CD4-positive, alpha-beta T cell treated with Interleukin-1 beta for 1 hour (primary cell): ENCODE measurements around the gene HEATR5B.
"Not testable (repeated sequence)": the region's sequence is repeated elsewhere in the genome, so short reads cannot be mapped to it uniquely, and the experiment has no call there.

Source experiments
- DNase-seq, 2 donors: peaks; one replicate each; pipeline ENCODE4 v3.0.0-alpha.2; 2020 to 2022

The HEATR5B gene

DNA sequence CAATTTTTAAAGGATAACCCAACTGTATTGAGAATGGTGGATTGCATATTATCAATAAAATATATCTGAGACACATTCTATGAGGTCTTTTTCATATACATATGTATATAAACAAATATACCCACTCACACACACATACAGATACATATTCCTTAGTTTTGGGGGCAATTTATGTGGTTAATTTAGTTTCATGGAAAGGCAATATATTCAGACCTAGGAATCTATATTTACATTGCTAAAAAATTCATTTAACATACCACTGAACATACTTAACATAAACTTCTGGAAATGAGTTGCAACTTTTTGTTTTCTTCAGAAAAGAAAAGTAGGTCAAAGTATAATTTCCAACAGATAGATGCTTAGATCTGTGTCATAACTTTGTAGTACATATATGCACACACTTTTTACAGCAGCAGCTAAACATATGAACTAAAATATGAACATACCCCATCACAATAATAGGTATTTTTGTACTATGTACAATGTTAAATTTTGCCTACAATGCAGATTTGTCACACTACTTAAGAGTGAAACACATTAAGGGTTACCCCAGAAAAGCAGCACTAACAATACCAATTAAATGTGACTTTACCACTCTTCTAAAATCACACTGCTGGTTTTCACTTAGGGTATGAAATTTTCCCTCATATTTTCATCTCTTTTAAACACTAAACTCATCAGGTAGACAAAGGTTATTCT, 23.0 kb downstream of the HEATR5B start:
- DNase-seq, result no peak

DNA sequence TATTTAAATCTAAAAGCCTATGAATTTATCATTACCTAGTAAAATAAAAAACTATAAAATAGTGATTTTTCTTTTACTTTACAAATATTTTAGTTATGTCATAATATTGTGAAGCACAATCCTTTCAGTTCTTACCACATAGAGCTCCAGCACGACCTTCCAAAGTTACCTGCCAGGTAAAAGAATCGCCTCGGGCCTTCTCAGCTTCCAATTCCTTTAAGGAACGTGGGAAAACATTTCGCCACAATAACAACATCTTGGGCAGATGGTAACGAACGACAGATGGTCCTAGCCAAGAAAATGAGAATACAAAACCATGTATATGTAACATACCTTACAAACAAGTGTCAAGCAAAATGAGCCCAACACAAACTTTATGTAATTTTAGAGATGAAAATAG, 23.7 kb downstream of the HEATR5B start:
- DNase-seq, result no peak

DNA sequence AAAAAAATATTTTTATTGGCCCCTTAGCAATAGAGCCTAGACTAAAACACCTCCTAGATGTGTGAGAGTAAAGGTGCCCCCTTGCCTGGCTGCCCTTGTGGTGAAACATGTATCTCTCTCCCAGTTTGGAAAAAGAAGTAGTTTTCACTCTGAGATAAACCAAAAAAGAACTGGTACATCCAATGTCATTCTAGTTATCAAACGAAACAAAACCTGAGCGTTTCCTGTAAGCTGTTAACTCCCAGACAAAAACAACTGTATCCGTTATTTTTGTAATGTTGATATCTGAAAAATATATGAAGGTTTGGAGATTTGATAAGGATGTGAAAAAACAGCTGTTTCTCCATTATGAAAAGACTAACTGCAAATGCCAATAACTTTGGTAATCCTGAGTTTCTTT, 24.3 kb downstream of the HEATR5B start:
- DNase-seq, result no peak

DNA sequence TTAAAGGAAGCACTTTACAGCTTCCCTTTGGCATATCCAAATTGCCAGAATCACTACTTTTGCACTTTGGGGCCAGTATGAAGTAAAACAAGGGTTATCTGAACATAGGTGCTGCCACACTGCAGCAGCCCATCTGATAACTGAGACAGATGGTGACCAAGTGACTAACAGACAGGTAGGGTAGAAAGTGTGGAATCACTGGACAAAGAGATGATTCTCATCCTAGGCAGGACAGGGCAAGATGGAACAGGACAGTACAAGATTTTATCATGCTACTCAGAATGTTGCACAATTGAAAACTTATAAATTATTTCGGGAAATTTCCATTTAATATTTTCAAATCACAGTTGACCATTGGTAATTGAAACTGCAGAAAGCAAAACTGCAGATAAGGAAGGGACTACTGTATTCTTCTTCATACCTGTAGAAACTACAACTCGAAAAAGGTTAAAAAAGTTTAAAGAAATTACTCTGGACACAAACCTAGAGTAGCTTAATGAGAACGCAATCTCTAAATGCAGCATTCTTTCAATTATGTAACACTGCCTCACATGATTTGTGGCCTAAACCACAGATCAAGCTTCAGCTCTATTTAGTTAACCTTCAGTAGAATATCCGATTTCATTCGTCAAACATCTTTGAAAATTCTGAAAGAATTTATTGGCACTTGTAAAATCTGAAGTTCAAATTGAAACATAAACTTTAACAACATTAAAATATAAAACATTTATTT, 31.4 kb downstream of the HEATR5B start:
- no peak for DNase-seq

DNA sequence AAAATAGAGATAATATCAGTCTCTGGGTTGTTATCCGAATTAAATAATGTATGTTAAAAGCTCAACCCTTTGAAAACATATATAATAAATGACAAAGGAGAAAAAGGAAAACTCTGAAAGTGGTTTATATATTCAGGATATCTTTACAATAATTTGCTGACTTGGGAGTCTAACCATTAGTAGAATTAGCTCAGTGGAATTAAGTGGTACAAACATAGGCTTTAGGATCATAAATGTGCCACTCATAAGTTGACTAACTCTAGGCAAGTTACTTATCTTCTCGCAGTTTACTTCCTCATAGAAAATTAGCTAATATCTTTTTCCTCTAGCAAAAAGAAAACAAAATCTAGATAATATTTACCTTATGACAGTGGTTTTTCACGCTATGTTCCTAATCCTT, 44.6 kb downstream of the HEATR5B start:
- no peak for DNase-seq

DNA sequence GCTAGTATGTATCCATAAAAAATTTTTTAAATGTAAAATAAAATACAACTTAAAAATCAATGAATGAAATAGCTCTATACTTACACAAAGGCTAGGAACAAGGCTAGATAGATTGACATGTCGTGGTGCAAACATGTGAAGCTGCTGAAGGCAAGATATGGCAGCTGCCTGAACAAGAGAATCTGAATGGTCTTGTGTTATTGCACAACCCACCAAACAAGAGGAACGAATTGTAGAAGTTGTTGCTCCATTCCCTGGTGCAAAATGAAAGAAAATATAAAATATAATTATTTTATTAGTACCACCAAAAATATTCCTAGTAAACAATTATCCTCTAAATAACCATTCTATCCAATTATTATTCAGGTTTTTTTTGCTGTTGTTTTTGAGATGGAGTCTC, 46.4 kb downstream of the HEATR5B start:
- no peak for DNase-seq

DNA sequence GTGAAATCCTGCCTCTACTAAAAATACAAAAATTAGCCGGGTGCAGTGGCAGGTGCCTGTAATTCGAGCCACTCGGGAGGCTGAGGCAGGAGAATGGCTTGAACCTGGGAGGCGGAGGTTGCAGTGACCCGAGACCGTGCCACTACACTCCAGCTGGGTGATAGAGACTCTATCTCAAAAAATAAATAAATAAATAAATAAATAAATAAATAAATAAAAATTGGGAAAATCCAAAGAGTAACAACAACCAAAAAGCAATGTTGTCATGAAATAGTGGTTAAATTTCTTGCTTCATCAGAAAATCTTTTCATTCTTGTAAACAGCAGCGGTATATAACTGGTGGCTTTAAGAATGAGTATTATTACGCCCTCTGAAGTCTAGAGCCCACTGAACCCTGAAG, 54.4 kb downstream of the HEATR5B start:
- no peak for DNase-seq

DNA sequence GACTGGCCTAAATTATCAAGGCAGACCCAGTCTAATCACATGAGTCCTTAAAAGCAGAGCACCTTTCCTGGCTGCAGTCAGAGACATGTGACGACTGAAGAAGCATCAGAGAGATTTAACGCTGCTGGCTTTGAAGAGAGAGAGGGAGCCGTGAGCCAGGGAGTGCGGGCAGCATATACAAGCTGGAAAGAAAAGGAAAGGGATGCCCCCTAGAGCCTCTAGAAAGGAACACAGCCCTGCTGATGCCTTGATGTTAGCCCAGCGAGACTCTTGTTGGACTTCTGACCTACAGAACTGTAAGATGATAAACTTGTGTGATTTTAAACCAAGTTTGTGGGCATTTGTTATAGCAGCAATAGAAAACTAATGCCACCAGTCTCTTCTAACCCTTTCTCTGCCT, 58.1 kb downstream of the HEATR5B start:
- no peak for DNase-seq

DNA sequence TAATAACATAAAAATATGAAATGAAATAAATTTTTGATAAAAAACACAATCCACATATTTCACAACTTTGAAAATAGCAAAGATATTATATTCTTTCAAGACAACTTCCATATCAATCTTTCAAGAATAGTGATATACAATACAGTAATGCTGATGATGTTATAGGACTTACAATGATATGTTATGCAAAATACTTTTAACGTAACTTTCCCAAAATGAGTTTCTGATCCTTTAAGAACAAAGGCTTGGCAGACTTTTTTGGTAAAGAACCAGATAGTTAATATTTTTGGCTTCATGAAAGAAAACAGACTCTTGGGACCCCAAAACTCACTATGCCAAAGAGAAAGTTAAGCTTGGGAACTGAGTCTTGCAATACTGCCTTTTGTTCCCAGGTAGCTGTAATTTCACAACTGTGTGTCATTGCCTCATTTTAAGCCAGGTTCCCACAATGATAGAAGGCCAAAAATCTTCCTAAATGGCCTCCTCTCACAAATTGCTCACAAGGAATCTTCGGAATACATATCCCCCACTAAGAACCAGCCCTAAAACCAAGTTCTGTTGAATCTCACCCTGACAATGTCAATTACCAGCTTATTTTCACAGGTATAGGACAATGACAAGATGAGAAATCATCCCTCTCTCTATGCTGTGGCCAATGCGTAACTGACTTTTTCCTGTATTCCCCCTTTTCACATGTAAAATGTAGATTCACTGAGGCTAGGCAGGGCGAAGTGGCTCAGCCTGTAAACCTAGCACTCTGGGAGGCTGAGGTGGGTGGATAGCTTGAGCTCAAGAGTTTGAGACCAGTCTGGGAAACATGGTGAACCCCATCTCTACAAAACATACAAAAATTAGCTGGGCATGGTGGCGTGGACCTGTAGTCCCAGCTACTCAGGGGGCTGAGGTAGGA, 63.0 kb downstream of the HEATR5B start:
- DNase-seq, result no peak

DNA sequence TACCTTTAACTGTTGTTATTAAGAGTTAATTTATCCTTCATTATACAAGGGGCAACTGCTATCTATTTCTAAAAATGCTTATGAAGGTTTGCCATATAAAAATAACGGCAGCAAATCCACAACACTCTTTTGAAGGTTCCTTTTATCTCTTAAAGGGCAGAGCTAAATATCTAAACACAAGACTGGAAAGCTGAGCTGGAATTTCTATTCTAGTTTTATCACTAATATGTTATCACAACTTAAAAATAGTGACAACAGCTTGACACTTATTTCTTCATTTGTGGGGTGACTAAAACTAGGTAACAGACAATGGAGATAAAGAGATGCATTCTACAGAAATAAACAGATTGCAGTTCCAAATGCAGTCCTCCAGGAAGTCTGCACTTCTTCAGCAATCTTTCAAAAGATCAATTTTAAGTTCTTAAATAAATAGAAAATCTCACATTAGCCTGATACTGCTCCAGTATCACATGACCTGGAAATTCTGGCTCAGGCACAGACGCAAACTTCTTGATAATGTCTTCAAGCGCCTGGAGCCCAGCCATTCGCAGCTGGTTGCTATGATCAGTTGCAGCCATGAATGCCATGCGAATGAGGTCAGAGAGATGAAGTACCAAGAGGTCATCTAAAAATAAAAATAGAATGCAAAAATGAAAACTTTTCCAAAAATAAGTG, 63.8 kb downstream of the HEATR5B start:
- no peak for DNase-seq

DNA sequence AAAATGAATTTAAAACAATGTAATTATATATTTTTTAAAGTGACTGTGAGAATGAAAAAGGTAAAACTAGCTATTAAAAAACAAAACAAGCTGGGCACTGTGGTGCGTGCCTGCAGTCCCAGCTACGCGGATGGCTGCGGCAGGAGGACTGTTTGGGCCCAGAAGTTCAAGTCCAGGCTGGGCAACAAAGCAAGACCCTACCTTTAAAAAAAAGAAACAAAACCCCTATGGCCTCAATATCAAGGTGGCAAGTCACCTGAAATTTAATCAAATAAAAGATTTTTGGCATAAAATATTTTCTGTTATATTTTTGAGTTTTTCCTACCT, 70.9 kb downstream of the HEATR5B start:
- DNase-seq, result no peak

DNA sequence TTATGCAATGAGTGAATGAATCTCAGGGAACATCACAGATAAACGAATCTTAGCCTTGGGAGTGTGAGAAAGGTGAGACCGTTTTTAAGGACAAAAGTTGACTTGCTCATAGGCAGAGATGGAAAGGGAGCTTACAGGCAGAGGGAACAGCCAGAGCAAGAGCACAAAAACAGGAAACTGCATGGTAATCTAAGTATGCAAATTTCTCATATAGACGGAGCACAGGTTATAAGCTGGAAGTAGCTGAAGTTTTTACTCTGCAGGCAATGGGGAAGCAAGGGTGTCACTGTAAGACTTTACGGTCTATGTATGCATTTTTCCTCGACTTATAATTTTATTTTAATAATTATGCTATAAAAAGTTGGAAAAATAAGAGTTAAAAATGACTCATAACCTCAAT, 73.0 kb downstream of the HEATR5B start:
- DNase-seq, result no peak

DNA sequence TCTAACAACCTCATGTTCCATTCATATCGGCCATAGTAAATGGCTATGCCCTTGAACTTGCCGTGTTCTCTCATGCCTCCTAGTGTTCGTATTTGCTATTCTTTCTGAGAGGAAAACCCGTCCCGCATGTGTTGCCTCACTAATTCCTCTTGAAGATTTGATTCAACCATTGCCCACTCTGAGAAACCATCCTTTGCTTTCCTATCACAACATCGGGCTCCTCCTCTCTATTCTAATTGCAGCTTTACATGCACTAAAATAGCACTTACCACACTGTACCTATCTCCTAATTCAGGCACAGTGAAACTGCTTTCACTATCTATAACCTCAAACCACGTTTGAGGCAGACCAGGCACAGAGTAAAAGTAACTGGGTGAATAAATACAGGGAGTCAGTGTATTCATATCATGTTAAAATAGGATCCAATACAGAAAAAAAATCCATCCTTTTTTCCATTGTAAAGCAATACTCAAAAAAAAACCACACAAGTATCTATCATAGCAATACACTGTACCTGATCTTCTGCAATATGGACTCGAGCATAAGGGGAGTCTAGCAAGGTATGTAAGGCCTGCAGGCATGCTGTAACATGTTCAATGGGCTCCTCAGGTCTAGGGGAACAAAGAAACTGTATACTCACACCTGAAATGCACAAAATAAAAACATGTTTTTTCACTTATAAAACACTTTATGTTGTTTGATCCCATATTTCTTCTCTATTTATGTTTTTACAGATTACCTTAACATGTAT, 78.9 kb downstream of the HEATR5B start:
- peak in 1 of 2 donors; percentile 33 for DNase-seq

DNA sequence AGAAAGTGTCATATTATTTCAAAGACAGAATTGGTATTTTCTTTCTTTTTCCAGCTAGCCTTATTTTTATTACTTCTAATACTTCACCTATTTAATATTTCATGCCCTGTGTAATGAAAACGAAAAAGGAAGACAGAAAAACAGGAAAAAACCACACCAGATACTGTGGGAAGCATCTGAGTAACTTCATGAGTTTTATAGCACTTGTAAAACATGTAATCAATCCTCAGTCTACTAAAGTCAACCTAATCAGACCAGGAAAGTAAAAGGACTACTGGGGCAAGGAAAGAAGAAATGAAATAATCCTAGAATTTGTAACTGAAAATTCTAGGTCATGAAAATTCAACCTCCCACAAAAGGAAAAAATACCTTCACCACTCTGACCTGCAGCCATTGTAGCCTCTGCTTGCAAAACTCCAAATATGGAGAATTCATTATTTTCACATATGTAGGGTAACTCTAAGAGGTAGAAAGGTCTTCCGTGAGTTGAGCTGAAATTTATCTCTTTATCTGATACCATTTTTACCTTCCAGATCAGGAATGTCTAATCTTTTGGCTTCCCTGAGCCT, 83.1 kb downstream of the HEATR5B start:
- DNase-seq, result no peak

DNA sequence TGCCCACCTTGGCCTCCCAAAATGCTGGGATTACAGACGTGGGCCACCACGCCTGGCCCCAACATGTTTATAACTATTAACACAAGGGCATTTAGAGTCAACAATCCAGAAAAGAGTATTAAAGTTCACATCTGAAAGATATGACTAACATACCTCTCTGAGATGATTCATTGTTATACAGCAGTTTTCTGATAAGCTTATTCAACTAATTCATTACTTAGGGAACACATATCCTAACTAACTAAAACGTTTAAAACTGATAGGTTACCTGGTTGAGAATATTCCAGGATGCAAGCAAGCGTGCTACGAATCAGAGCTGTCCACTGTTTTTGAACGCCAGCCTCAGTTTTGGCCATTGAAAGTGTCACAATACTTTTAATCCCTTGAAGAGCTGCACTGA, 83.9 kb downstream of the HEATR5B start:
- no peak for DNase-seq

DNA sequence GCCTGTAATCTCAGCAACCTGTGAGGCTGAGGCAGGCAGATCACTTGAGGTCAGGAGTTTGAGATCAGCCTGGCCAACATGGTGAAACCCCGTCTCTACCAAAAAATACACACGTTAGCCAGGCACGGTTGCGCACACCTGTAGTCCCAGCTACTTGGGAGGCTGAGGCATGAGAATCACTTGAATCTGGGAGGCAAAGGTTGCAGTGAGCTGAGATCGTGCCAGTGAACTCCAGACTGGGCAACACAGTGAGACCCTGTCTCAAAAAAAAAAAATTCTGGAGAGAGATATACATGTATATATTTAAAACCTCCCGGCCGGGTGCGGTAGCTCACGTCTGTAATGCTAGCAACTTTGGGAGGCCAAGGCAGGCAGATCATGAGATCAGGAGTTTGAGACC, 84.8 kb downstream of the HEATR5B start:
- not testable (repeated sequence) for DNase-seq

DNA sequence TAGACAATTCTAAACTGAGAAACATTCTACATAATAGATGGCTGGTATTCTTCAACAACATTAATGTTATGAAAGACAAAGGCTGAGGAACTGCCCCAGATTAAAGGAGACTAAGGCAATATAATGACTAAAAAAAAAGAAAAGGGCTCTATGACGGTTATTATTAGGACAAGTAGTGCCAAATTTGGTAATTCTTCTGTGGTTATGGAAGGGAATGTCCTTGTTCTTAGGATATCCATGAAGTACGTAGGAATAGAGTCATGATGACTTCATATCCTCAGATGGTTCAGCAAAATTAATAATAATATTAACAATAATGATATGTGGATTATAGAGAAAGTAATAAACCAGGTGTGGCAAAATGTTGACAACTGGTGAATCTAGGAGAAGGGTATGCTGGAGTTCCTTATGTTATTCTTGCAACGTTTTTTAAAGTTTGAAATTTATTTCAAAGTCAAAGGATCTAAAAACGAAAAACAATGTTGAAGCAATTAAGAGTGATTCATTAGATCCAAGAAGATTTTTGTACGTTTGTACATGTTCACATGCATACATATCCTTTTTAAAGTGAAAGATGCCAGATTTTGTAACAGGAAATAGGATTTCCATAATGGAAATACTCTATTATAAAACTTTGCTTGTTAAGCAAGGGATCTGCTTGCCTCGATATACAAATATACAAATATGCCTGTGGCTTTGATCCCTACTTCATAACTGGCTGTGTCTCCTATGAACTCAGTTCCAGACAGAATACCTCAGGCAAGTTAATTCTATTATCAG, 90.1 kb downstream of the HEATR5B start:
- DNase-seq, result no peak

DNA sequence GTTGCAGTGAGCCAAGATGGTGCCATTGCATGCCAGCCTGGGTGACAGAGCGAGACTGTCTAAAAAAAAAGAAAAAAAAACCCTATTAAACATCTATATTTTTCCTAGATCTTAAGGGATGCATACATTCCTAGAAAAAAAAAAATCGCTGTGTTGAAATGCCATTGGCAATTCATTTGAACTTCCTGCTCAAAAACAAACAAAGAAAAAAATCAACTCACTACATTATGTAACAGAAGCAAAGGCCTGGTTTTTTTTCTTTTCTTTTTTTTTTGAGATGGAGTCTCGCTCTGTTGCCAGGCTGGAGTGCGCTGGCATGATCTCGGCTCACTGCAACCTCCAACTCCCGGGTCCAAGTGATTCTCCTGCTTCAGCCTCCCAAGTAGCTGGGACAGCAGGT, 96.2 kb downstream of the HEATR5B start:
- no peak for DNase-seq

DNA sequence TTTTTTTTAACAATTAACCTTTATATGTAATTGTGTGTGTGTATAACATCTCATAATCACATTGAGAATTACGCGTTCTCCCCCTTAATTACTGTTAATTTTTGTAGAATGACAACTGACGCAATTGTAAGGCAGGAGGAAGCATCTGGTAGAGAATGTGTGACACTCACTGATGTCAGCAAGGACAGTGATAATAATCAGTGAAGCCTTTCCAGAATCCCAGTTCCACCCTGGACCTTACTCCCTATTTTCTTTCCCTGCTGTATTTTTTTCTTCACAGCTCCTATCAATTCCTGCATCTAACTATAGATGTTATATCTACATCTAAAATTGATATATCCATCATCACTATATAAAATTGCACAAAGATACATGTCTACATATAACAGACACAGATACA, 101.7 kb downstream of the HEATR5B start:
- DNase-seq, result no peak

DNA sequence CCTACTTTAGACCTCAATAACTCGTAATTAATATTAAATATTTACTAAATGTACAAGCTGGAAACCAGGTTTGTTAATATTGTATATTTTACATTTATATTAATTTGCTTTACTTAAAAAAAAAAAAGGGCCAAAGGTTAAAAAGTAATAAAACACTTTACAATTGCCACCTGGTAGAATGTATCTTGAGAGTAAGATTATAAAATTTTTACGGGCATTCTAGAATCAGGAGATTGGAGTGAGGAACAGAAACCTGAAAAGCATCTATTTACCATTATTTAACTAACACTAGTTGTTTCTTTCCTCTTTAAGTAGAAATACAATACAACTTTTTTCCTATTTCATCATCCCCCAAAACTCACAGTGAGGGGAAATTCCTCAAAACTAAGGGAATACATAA, 102.3 kb downstream of the HEATR5B start:
- no peak for DNase-seq

DNA sequence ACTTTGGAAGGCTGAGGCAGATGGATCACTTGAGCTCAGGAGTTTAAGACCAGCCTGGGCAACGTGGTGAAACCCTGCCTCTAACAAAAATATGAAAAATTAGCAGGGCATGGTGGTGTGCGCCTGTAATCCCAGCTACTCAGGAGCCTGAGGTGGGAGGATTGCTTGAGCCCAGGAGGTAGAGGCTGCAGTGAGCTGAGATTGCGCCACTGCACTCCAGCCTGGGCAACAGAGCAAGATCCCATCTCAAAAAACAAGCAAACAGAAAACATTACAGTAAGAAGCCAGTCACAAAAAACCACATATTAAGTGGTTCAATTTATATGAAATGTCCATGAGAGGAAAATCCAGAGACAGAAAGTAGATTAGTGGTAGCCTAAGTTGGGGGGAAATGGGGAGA, 105.2 kb downstream of the HEATR5B start:
- not testable (repeated sequence) for DNase-seq
